ENCODE data around the gene BBLN.
"Not testable (repeated sequence)": the region's sequence is repeated elsewhere in the genome, so short reads cannot be mapped to it uniquely, and the experiment has no call there.

Gene BBLN

GRCh38 chr9:128124451-128124850 lies 35.6 kb upstream of the BBLN start:
- DNase-seq (ENCODE audit: low read depth, low spot score) = no peak

GRCh38 chr9:128124873-128125579 lies 35.0 kb upstream of the BBLN start:
- DNase-seq (ENCODE audit: low read depth, low spot score) = peak; percentile 23

GRCh38 chr9:128125580-128126354 lies 34.3 kb upstream of the BBLN start:
- DNase-seq (ENCODE audit: low read depth, low spot score) = no peak

GRCh38 chr9:128127568-128127989 lies 32.5 kb upstream of the BBLN start, which contains the start of gene PTGES2:
Gene PTGES2 (minus strand): TSS chr9:128127729. CDS start chr9:128127717, 12 bp downstream.
- peak; percentile 30 for DNase-seq (ENCODE audit: low read depth, low spot score)

- DNase-seq (ENCODE audit: low read depth, low spot score) = peak; percentile 80
Observed at GRCh38 chr9:128127990-128128835, 31.9 kb upstream of the BBLN start.

- DNase-seq (ENCODE audit: low read depth, low spot score) = no peak
Observed at GRCh38 chr9:128128836-128129590, 31.1 kb upstream of the BBLN start.

- DNase-seq (ENCODE audit: low read depth, low spot score) = not testable (repeated sequence)
Observed at GRCh38 chr9:128129976-128130590, 30.0 kb upstream of the BBLN start.

- not testable (repeated sequence) for DNase-seq (ENCODE audit: low read depth, low spot score)
Observed at GRCh38 chr9:128130651-128131050, 29.4 kb upstream of the BBLN start.

GRCh38 chr9:128131346-128131745 lies 28.7 kb upstream of the BBLN start:
- not testable (repeated sequence) for DNase-seq (ENCODE audit: low read depth, low spot score)

- not testable (repeated sequence) for DNase-seq (ENCODE audit: low read depth, low spot score)
Observed at GRCh38 chr9:128132139-128132538, 27.9 kb upstream of the BBLN start.

GRCh38 chr9:128135561-128135960 lies 24.5 kb upstream of the BBLN start:
- not testable (repeated sequence) for DNase-seq (ENCODE audit: low read depth, low spot score)

- DNase-seq (ENCODE audit: low read depth, low spot score) = no peak
Observed at GRCh38 chr9:128136816-128137793, 23.0 kb upstream of the BBLN start.

- DNase-seq (ENCODE audit: low read depth, low spot score) = no peak
Observed at GRCh38 chr9:128138001-128138400, 22.1 kb upstream of the BBLN start.

- no peak for DNase-seq (ENCODE audit: low read depth, low spot score)
Observed at GRCh38 chr9:128139621-128140020, 20.4 kb upstream of the BBLN start.

GRCh38 chr9:128141604-128142003 lies 18.5 kb upstream of the BBLN start:
- no peak for DNase-seq (ENCODE audit: low read depth, low spot score)

- DNase-seq (ENCODE audit: low read depth, low spot score) = no peak
Observed at GRCh38 chr9:128142061-128142460, 18.0 kb upstream of the BBLN start.

- DNase-seq (ENCODE audit: low read depth, low spot score) = no peak
Observed at GRCh38 chr9:128142596-128142995, 17.5 kb upstream of the BBLN start.

GRCh38 chr9:128143525-128144238 lies 16.4 kb upstream of the BBLN start:
- DNase-seq (ENCODE audit: low read depth, low spot score) = no peak

Data from iPS DF 19.7 (cell line).